GM18499 (cell line): ENCODE data around the gene ZBTB7C.

ENCODE experiments used
- ATAC-seq: cut with Tn5 transposase; IDR thresholded peaks from one replicate; pipeline ENCODE4 v1.9.1; 2021; ENCODE audit warnings: moderate number of reproducible peaks; ENCODE audit not compliant: insufficient read depth, unreplicated experiment

Gene ZBTB7C

DNA sequence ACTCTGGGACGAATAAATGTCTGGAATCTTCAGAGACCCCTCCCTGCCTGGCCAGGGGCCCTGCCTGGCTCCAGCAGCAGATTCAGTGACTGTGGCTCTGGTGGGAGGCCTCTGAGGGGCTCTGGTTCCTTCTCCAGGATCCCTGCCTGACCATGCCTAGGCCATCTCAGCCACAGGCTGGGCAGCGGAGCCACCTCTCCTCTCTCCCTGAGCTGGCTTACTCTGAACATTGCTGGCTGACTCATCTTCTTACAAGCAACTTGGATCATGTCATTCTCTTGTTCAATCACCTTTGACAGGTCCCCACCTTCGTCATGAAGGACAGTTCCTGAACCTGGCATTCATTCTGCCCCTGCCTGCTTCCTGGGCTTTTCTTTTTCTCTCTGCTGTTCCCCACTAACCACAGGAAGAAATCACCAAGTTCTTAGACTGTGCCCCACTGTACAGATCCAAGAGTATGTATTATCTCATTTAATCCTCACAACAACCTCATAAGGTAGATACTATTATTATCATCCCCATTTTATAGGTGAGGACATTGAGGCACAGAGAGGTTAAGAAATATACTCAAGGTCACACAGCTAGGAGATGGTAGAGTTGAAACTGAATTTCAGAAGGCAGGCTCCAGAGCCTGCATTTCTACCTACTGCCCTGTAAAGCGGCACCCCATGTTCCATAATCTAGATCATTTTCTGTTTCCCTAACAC is 323.2 kb downstream of the ZBTB7C start:
- ATAC-seq = no peak

DNA sequence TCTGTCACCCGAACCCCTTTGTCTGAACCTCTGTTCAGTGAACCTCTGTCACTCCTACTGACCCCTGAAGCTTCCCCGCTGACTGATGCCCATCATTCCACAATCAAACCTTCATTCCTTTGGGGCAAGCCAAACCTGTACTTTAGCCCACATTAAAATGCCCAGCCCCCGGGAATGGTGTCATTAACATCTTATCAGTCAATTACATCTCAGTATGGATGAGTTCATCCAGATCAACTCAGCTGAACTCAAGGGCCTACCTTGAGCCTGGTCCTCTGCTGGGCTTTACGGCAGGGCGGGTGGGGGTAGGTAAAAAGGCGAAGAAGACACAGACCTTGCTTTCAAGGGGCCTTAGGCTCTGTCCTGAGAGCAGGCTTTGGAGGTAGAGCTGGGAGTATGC is 324.3 kb downstream of the ZBTB7C start:
- ATAC-seq = no peak

DNA sequence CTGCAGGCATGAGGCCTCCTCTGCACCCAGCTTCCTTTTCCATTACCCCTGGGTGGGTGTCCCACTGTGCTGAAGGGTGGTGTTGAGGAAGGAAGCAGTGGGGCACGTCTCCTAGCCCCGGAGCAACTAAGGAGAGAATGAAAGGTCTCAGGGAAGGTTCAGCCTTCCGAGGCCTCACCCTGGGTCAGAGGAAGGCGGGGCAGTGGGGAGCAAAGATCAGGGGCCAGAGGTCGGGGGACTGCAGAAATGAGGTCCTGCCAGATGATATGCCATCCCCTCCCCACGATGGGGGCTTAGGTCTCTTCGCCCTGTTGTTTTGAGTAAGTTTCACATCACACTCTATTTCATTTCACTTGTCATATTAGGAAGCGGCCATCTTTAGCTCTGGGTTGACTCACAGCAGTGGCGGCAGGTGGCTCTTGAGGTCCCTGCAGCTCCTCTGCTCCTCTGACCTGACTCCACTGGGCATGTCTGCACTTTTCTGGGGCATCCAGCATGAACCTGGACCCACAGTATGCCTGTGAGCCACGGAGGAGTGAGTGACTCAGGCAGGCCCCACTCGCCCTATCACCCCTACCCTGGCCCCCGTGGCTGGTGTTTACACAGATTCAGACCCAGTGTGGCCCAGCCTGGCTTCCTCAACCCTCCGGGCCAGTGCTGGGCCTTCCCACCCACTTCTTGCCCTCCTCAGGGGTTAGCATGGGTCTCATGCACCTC is 325.0 kb downstream of the ZBTB7C start:
- ATAC-seq = no peak

DNA sequence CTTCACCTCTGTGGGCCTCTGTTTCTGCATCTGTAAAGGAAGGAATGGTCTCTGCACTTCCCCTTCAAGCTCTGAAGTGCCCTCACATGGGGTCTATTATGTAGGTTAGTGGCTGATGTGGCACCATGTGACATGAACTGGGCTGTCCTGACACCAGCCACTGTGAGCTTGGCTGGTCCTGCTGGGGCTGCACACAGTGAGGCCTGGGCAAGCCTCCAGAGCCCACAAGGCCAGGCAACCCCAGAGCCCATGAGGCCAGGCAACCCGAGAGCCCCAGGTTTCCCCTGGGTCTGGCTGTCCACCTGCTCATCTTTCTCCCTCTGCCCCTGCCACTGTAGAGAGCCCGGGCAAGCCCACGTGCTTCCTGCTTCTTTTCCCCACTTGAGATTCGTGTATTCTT is 328.6 kb downstream of the ZBTB7C start:
- no peak for ATAC-seq

DNA sequence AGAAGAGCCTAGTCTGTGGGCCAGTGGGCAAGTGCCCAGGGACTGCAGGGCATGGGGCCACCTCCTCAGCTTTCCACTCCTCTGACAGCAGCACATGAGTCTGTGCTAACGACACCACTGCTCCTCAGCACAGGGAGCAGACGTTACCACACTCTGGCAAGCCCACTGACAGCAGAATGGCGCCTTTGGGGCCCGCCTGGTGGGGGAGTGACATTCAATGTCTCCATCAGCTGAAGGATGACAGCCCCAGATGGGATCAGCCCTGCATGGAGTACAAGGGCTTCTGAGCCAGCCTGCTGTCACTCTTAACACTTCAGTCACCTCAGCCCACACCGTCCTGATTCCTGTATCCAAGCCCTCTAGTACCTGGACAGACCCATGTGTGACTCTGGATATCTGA is 329.3 kb downstream of the ZBTB7C start:
- no peak for ATAC-seq

DNA sequence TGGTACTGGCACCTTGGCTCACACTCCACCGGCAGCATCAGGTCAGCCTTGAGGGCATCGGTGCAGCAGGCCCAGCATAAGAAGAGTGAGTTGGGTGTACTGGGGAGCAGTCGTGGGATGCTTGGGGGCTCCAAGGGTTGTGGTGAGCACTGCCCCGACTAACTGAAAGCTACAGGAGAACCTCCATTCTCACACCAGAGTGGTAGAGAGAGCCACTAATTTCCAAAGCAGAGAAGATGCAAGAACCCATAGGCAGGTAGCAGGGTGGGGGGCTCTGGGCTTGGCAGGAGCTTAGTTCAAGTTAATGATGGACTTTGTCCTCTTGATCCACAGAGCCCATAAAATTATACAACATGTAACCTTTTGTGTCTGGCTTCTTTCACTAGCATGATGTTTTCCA is 330.7 kb downstream of the ZBTB7C start:
- ATAC-seq = no peak

DNA sequence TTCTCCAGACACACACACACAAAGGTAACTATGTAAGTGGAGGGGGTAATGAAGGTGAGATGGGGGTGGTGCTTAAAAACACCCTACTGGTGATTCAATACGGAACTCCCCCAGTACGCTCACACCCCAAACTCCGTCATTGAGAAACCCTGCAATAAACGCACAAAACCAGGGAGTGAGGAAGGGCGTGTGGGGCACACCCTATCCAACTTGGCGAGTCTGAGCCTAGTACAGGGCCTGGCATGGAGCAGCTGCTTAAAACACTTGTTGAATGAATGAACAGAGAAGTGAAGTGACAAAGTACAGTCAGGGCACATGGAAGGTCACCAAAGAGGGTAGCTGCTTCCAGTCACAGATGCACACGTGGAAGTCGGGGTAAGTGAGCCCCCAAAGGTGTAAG is 331.9 kb downstream of the ZBTB7C start:
- no peak for ATAC-seq

DNA sequence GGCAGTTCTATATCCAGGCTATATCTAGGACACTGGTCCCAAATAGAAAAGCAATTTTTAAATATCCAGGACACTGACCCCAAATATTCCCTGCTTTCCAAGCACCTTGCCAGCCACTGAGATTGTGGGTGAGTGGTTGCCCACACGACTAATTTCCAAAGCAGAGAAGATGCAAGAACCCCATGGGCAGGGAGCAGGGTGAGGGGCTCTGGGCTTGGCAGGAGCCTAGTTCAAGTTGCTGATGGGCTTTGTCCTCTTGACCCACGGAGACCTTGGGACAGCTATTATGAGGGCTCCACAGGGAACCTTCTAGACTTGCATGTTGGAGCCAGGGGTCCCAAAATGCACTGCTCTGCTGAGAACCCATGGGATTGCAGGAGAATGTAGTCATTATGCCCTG is 332.7 kb downstream of the ZBTB7C start:
- no peak for ATAC-seq

DNA sequence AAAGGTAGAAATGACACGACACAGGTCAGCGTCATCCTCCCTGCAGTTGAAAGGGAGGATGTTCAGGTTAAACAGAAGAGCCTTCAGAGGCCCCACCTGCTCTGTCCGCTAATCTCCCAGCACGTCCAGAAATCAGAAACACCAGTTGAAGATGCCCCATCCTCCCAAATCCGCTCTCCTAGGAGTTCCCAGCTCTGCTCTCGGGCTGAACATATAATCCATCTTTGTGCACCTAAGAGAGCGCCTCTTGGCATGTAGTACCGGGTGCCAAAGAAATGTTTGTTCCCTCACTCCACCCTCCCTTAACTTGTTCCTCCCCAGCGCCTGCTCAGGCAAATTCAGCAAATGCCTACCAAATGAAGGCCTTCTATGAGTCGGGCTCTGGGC is 333.5 kb downstream of the ZBTB7C start:
- no peak for ATAC-seq

DNA sequence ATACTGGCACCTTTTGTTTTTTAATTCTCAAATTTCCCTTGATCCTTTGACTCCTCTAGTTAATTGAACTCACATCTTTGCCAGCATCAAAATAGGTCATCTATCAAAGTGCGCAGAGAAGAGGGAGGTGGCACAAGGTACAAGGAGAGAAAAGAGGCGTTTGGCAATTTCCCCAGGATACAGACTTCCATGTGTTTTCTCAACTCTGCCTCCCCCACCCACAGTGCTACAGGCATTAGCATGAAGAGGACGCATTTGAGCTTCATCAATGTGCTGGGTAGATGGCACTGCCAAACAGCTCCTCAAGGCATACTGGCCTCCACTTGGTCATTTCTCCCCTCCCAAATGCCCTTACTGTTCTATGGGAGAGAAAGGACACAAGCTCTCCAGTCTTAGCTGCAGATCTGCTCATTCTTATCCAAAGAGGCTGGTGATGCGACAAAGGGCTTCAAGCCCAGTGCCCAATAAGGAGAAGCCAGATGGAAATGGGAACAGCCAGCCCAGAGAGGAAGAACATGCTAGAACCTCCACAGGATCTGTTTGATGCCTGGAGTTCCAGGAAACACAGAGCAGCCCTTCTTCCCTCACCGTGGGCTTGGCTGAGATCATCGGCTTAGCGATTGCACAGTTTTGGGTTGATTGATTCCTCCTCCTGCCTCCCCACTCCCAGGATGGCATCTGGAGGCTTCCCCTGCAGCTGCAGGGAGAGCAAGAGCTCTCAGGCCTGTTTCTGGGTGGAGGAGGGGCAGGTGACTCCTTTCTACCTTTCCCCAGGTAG is 334.1 kb downstream of the ZBTB7C start:
- ATAC-seq = no peak

DNA sequence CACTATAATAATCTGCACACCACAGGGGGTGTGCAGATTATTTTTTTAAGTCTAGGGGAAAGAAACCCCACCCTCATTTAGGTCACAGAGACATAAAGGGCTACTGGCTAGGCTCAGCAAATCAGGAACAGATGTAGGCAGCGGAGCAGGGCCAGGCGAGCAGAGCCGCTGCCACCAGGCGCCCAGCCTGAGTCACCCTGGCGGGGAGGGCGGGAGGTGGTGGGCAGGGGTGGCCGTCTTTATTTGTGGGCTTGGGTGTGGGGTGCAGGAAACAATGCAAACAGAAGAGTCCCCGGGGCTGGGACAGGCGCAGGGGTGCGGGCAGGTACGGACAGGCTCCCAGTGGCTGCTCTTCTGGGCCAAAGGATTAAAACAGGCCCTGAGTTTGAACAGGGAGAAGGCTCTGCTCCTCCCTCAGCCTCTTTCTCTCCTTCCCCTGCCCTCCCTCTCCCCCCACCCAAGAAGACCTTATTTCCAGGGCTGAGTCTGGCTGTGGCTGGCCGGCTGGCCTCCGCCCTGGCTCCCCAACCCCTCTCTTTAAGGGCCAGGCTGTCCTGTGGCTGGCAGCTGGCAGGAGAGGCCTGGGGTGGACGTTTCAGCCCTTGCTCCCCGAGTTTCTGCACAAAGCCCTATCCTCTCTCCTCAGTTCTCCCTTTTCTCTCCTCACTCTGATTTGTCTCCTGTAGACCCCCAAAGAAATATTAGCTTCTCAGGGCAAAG is 335.8 kb downstream of the ZBTB7C start:
- no peak for ATAC-seq

DNA sequence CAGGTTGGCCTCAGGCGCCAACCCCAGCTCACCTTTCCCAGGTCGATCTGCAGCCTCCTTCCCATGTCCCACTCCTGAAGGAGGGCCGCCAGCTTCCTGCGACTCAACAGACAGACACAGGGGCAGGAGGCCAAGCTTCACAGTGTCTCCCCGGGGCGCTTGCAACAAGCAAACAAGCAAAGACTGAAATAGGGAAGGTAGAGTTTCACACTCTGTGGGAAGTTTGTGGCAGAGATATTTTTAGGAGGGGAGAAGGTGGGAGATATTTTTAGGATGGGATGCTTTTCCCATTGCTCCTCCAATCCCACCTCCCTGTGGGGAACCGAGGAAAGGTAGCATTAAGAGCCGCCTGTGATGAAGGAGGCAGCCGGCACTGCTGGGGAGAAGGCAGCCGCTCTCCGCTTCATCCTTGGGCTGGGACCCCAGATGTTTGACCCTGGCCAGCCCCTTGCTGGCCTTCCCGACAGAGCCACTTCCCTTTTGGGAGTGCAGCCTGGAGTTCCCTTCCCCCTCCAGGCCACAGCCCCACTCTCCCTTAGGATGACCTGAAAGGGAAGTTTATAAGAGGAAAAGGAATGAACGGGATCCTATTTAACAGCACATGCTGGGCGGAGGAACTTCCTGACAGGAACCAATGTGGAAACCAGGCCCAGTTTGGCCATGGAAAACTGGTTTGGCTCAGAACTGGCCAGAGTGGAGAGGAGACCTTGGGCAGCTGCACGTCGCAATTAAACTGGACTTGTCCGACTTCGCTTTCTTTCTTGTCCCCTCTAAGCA is 336.6 kb downstream of the ZBTB7C start:
- no peak for ATAC-seq

DNA sequence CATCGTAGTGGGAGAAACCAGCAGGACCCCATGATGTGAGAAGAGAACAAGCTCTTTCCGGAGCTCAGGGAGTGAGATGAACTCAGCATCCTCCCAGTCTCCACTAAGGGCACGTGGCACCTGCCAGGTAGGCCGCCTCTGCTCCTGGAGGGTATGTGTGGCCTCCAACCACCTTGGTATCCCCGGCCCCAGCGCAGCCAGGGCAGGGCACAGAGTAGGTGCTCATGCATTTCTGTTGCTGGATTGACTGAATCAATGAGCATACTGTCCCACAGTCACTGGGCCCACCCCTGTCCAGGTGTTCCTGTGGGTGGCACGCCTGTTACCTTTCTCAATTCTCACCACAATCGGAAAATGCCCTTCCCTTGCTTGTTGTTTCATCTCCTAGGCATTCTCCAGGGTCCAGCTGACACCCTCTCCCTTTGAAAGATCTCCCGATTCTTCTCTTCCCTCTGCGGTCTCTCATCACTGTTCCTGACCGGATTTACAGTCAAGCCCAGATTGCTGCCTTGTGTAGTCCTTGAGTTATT is 340.2 kb downstream of the ZBTB7C start:
- no peak for ATAC-seq

DNA sequence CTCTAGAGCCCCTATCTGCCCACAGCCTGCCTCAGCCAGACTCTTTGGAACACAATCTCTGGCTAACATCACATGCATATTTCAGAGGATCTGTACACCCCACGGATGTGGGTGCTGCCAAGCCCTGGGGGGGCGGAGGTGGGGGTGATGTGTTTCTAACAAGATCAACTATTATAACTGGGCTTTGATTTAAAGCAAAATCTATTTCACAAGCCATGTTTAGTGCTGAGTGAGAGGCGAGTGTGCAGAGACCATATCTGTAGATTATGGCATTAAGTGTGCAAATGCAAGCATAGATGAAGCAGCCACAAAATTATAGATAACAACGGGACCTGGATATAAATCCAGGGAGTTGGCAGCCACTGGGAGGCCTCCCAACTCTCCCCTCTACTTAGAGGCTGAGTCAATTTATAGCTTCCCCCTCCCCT is 342.9 kb downstream of the ZBTB7C start:
- ATAC-seq = no peak

DNA sequence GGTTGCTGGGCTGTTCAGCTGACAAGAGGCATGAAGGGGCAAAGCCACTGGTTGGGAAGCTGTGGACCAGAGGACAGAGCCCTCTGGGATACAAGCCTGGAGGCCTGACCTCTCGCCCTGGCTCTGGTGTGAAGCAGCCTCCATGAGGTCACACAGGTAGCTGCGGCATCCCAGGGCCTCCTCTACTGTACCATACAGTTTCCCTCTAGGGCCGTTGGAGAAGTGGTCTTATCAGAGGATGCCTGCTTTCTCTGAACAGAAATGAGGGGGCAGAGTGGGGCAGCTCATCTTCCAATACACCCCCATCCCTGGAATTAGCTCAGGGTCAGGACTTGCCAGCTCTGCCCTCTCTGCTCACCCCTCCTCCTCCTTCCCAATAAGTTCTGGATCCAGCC is 343.6 kb downstream of the ZBTB7C start:
- no peak for ATAC-seq

DNA sequence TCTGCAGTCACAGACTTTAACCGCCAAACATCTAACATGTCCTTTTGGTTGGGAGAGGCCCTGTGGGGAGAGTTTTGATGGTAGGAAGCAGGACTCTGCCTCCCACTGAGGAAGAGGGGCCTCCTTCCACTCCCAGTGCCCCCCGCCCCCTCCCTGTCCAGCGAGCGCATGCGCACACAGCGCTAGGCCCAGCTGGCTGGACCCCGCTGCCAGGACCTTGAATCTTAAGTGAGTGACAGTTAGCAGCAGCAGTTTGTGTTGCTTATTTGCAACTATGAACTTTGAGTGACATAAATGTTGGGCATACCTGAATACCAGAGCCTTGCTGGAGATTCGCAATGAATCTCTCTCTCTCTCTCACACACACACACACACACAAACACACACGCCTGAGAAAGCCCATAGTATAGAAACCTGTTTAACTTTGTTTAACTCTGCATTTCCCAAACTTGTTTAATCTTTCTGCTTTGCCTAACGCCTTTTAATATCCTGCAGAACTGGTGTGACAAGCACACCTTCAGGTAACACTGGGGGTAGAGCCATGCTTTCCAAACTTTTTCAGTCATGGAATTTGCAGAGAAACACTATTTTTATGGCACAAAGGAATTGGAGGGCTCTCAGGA is 344.1 kb downstream of the ZBTB7C start:
- ATAC-seq = no peak

DNA sequence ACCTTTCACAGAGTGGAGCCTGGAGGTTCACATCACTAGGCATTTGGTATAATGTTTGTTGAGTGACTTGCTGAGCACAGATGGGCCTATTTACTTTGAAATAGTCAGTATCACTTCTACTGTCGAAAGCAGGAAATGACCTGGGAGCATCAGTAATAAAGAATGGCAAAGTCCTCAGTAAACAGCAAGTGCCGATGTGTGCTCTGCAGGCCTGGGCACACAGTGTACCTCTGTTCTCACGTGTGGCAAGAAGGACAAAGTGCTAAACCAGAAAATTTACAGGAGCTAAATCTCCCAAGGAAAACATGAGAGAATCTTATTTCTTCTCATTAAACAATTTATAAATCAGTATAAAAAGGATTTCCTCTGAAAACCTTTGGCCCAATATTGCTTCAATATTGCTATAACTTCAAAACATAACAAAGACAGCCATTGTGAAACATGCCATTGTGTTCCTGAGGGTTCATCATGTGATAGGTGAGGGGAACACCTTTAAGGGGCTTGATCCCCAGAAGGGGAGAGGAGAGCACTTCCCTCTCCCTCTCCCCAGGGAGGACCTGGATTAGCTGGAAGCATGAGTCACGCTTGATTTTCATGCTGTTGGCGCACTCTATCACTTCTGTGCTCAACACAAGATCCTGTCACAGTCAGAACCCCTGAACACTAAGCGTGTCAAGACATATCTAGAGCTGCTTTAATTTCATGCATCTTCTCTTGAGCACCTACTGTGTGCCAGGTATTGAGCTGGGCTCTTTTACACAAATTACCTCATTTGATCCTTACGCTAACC is 347.2 kb downstream of the ZBTB7C start:
- no peak for ATAC-seq

DNA sequence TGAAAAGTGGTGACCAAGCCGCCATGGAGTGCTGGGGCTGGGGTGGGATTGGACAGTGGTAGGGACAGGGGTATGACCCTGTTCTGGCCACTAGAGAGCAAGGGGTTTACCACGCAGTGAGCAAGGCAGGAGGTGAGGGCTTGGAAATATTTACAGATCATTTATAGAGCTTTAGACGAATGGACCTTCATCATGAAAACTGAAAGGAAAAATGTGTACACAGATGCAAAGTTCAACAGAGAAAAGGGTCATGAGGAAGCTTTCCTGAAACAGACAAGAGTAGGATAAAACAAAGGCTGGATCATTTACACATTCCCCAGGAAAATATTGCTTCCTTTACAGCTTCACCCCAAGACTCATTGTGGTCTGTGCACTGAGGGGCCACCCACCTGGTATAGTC is 348.2 kb downstream of the ZBTB7C start:
- no peak for ATAC-seq

DNA sequence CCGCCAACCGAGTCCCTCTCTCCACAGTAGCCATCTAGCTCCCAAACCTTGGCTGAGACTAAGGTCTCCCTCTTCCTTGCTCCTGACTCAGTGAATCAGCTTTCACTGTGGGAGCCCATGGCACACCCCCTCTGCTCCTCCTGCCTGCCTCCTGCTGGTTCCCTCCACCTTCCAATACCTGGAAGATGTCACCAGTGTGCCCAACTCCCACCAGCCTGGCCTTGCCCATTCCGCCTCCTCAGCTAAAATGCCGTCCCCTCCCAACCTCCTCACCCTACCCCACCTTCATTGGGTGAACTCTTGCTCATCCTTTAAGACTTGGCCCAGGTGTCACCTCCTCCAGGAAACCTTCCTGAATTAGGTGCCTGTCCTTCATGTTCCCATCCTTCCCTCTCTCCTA is 348.8 kb downstream of the ZBTB7C start:
- ATAC-seq = no peak
